T47D (cell line): ENCODE results near the gene CAV2.

Experiments used
- DNase-seq, 2 experiments: peaks; one replicate each; pipeline versions ENCODE4 v3.0.0 to v3.0.0-alpha.2; 2011 to 2012; ENCODE audit warnings: low read depth in 1 of 2, low spot score in 1 of 2
- JUND ChIP-seq: IDR thresholded peaks from 2 replicates; pipeline ENCODE4 v1.6.1; 2012; ENCODE audit warnings: low read depth
- in situ Hi-C: cut with HindIII; loops from 2 replicates; pipeline ENCODE4 v1.10.0; 2016; ENCODE audit warnings: low sequenced_read_pairs, low pct_unique_long_range_greater_than_20kb

The CAV2 gene

DNA sequence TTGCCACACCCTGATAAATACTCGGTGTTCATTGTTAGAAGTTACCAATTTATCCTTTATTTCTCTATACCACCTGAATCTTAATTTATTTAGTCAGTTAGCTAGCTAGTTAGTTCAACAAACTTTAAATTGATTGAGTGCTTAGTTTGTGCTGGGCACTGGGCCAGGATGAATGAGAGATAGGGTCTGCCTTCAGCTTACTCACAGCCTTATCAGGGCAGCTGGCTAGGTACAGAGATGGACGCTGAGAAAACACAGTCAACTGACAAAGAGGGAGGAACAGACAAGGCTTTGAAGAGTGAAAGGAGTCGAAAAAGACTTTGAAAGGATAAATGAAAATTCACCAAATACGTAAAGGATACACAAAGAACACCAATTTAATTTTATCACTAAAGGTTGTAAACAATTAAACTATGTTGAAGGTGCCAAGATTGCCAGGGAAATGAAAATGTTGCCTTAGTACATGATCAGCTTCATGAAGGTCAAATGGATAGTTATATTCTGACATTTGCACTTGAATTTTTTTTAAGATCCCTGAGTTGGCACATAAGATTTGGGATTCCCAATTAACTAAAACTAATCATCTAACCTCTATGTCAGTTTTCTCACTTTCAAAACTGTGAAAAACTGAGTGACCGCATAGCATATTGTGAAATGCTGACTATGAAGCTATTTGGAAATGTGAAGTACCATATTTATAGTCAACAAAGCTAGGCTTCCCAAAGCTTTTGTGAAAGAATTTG lies 2.1 kb downstream of the CAV2 start:
- in situ Hi-C loops = no loop called here
- TF ChIP-seq JUND = no peak
- DNase-seq = no peak

DNA sequence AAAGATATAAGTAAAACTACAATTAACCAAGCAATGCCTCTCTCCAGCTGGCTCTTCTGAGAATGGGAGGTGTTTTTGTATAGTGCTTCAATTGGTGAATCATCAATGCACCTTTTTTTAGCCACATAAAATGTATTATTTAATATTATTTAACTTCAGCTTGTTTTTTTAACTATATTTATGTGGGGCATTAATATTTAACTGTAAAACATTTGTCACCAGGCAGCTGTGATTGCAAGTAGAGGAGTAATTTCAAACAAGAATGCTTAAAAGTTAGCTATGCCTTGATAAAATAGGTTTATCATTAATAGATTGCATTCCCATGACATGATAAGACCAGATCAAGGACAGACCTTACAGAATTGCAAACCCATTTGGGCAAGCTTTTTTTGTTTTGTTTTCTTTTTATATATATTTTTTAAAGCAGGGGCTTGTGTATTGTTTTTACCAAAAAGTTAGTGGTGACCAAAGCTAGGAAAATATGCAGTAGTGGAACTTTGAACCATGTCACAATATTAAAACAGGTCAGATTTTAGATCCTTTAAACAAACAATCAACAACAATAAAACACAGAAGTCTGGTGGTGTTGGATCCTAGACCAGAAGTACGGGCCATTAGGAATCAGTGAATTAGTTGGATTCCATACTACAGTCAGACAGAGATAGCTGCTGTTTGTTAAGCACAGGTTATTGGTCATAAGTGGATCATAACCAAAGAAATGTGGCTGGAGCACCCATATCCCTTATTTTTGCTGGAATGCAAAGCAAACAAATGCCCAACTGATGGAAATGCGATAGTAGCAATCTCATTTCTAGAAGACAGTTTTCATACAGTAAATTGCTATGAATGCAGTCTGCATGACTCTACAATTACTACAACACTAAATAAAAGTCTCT lies 2.9 kb downstream of the CAV2 start:
- DNase-seq = no peak
- TF ChIP-seq JUND = no peak
- in situ Hi-C loops = no loop called here

DNA sequence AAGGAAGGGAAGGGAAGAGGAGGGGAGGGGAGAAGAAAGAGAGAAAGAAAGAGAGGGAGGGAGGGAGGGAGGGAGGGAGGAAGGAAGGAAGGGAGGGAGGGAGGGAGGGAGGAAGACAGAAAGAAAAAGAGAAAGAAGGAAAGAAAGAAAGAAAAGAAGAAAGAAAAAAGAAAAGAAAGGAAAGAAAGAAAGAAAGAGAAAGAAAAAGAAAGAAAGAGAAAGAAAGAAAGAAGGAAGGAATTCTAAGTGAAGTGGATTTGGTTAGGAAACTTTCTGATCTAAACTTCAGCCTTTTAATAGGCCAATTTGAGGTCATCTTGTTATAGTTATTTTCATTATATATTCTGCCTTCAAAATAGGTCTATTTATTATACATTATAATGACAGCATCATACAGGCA lies 4.3 kb downstream of the CAV2 start:
- no peak for TF ChIP-seq JUND
- DNase-seq = no peak
- in situ Hi-C loops = no loop called here

DNA sequence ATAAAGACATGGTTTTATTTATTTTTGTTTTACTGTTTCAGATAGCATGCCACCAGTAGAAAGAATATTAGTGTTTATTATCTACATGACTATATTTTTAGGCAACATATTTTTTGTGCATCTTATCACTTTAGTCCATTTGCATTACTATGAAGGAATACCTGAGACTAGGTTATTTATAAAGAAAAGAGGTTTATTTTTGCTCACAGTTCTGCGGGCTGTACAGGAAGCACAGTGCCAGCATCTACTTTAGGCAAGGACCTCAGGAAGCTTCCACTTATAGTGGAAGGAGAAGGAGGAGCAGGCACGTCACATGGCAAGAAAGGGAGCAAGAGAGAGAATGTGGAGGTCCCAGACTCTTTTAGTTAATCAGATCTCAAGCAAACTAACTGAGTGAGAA lies 5.7 kb downstream of the CAV2 start:
- TF ChIP-seq JUND = no peak
- no peak for DNase-seq
- in situ Hi-C loops = no loop called here

DNA sequence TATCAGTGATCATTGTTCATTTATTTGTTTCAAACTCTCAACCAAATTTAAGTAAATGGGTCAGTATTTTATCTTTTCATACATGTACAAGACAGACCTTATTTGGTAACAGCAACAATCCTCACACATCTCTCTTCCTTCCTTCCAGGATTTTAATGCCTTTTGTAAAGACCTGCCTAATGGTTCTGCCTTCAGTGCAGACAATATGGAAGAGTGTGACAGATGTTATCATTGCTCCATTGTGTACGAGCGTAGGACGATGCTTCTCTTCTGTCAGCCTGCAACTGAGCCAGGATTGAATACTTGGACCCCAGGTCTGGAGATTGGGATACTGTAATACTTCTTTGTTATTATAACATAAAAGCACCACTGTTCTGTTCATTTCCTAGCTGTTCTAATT lies 6.3 kb downstream of the CAV2 start:
- in situ Hi-C loops = no loop called here
- DNase-seq = no peak
- no peak for TF ChIP-seq JUND

DNA sequence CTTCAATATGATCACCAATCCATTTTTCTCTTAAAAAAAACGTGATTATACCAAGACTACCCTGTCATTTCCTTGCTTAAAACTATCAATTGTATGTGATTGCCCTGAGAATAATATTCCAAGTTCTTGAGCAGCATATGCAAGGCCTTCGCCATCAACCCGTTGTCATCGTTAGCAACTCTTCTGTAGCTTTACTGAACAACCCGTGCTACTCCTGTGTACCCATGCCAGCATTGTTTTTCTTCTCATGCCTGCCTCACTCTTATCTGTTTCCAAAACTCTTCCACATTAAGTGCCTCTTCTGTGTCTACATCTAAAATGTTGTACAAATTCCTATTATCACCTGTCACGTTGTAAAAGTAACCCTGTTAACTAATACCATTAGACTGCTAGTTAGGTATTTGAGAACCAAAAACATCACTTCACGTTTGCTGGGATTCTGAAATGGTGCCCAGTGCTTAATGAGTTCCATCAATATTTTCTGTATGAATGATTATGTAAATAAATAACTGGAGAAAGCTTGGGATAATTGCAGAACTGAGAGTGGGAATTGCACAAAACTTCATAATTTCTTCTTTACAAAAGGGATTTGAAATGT lies 10.5 kb downstream of the CAV2 start:
- no peak for DNase-seq
- in situ Hi-C loops = no loop called here

DNA sequence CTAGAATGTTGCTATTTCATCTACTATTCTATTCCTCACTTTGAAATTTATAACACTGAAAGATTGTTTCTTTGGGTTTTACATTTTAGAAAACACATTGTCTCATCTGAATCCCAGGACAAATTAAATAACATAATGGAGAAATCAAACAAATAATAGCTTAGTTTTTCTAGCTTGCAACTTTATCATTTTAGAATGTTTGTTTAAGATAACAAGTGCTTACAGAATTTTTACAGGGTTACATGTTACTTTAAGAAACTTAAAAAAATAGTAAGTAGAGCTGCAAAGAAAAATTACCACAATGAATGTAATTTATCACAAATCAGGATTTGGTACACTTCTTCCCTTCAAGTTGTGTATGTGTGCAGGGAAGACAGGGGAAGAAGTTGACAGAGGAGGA lies 11.3 kb downstream of the CAV2 start:
- no peak for DNase-seq
- in situ Hi-C loops = no loop called here
- no peak for TF ChIP-seq JUND

More for the DNA sequence above, 10.5 kb downstream of the CAV2 start:
- TF ChIP-seq JUND = no peak

DNA sequence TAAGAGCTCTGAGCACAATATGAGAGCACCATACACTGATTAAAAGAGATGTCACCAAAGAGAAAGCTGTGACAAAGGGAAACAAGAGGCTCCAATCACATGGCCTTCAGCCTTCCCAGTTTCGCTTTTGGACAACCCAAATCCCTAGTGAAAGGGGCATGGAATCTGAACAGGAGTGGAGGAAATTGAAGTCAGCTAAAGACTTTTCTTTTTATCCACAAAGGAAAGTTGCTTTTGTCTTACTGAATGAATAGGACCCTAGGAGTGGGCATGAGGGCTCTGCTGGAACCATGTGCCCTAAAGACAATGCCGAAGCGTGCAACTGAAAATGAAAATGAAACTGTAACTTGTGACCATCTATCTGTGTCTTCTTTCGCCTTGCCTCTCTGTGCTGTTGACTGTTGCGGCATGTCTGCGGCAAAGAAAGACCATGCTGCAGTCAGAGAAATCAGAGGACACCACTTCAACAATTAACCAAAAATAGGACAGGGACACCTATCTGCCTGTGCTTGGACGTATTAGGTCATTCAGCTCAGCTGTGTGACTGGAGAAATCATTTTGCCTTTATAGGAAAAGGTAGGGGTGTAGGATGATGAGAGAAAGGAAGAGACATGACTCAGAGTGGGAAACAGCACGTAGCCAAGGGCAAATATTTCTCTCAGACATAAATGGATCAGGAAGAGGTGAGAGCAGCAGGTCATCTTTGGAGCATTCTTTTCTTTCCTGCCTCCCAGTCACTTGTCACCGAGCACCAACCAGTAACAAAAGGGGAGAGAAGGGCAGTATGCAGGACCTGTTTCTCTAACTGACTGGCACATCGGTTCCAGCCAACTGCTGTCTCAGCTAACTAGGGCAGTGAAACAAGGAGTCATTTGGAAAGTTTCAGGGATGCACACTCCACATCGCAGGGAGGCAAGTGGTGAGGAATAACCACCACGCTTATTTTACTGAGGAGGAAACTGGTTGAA lies 12.3 kb downstream of the CAV2 start:
- no peak for TF ChIP-seq JUND
- DNase-seq = peak in 1 of 2 experiments; percentile 45
- in situ Hi-C loops = no loop called here

DNA sequence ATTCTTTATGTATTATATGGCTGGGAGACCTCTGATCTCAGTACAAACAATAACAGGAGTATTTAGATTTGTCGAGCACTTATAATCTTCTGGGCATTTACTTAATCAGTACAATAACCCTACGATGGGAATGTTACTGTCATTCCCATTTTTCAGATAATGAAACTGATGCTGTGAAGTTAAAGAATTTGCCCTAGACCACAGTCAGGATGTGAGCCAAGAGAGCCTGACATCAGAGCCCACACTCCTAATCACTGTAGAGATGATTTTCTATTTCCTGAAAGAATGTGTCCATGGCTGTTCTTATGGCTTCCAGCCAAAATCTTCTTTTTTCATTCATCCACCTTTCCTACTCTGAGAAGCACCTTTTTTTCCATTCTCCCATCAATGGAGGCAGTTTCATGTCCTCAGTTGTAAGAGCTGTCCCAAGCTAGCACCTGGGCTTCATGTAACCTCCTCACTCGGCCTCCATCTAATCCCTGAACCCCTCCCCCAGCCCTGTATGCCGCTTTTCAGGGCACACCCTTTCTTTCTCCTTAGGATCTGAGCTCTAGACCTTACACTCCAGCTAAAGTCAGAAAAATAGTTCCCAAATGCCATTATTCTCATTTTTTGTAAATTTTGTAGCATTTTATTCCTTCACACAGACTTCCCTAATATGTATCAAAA lies 13.1 kb downstream of the CAV2 start:
- DNase-seq = no peak
- in situ Hi-C loops = no loop called here

DNA sequence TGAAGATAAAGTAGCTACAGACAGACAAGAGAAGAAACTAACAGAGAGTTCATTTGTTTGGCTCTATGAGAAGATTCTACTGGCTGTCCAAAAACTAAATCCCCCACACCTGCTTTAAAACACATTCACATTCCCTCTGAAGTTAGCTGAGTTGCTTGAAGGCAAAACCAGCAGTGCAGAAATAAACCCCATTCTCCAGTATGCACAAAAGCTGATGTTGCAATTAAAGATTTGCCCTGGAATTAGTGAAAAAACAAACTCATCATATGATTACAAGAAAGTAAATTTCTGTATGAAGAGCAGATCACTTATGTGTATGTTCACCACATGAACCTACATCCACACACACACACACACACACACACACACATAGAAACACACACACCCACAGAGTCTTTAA lies 16.0 kb downstream of the CAV2 start:
- DNase-seq = no peak
- in situ Hi-C loops = no loop called here
- TF ChIP-seq JUND = no peak

More for the DNA sequence above, 13.1 kb downstream of the CAV2 start:
- no peak for TF ChIP-seq JUND

DNA sequence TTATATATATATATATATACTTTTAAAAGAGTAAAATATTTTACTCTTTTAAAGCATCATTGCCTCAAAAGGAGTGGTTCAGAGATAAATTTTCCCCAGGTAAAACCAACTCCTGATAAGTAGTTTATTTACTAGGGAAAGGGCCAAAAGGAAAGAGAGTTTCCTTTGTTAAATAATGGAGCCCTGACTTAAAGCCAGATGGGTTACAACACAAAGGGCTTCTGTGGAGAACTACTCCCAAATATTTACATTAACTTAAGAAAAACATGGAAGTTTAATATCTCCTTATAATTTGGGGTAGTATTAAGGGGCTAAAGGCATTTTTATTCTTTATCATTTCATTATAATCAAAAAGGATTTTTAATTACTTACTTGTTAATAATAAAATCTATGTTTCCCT lies 16.8 kb downstream of the CAV2 start:
- TF ChIP-seq JUND = no peak
- DNase-seq = no peak
- in situ Hi-C loops = no loop called here
